C4-2B (cell line): ENCODE data around the gene EHBP1.

ENCODE experiments used
- CTCF ChIP-seq: fragments of 450-650 bp; conservative IDR thresholded peaks from 2 replicates; pipeline ENCODE4 v1.5.1; 2017; ENCODE audit warnings: mild to moderate bottlenecking
- ZFX ChIP-seq: fragments of 450-650 bp; IDR thresholded peaks from 2 replicates; pipeline ENCODE4 v1.6.1; 2017

GRCh38 chr2:62704654-62705006 lies 883 bp upstream of the EHBP1 start:
- TF ChIP-seq CTCF, result no peak
- no peak for TF ChIP-seq ZFX
